HCT116 (cell line): ENCODE results near the gene SNIP1. TPM values are rescaled to one million over a fixed set of nuclear protein-coding genes. Genes with fewer than 3 reads are reported as not detected.

ENCODE experiments used
- ATAC-seq: fragments of 200-7000 bp; cut with Tn5 transposase; 2 replicates; pipeline ENCODE4 v1.9.1; 2020; ENCODE audit warnings: mild to moderate bottlenecking, moderate library complexity
- BruUV-seq: library from RNA; stranded (reverse); fragments of 400-500 nt; replicated peaks from 2 replicates; lab custom pipeline; 2021; lab: Mats Ljungman, UMichigan
- CTCF ChIA-PET: fragments of 300-600 bp; sonication (Branson Sonifier 250); formaldehyde crosslinking; loops from one replicate; lab custom pipeline; 2021; ENCODE audit warnings: antibody characterized with exemption; lab: Charles Lee
- POLR2A ChIA-PET: fragments of 300-600, 350-600 bp; sonication (Branson Sonifier 250); formaldehyde crosslinking; loops from one replicate; lab custom pipeline; 2021; ENCODE audit warnings: antibody characterized with exemption; lab: Charles Lee
- RAD21 ChIA-PET, 2 experiments: fragments of 300-600 bp; sonication (Branson Sonifier 250); formaldehyde crosslinking; loops; one replicate each; lab custom pipeline; 2023; ENCODE audit warnings: low total read pairs in 2 of 2; ENCODE audit not compliant: uncharacterized antibody in 2 of 2, unreplicated experiment in 2 of 2, low non-redundant PET in 1 of 2; lab: Charles Lee
- DNase-seq: peaks from one replicate; pipeline ENCODE4 v3.0.0-alpha.2; 2010; ENCODE audit warnings: low read depth, low spot score
- H2AFZ ChIP-seq: fragments of 200-600 bp; shearing (Covaris generic), sonication (generic); 2 replicates; pipeline ENCODE4 v1.6.1; 2017; ENCODE audit warnings: low read depth, mixed run types, mixed read lengths, antibody characterized with exemption, low read length; ENCODE audit not compliant: poor library complexity, severe bottlenecking
- H3K27ac ChIP-seq: 2 replicates; pipeline ENCODE4 v1.5.1; 2012; ENCODE audit warnings: low read depth, low read length
- H3K27me3 ChIP-seq: fragments of 200-600 bp; sonication (generic); 2 replicates; pipeline ENCODE4 v1.6.1; 2016; ENCODE audit warnings: mixed run types, low read length, mixed read lengths; ENCODE audit not compliant: insufficient read depth
- H3K36me3 ChIP-seq, 2 experiments: fragments of 200-500 bp in 1 of 2; fragments of 200-600 bp in 1 of 2; sonication (Bioruptor generic) in 1 of 2; sonication (generic) in 1 of 2; 2 replicates each; pipeline versions ENCODE4 v1.5.1 to v1.6.1; 2014 to 2016; ENCODE audit warnings: low read length in 2 of 2, inconsistent platforms in 1 of 2, mixed read lengths in 1 of 2, mixed run types in 1 of 2; ENCODE audit not compliant: insufficient read depth in 2 of 2, control insufficient read depth in 1 of 2
- H3K4me1 ChIP-seq, 2 experiments: fragments of 200-600 bp in 1 of 2; sonication (generic) in 1 of 2; 2 replicates each; pipeline versions ENCODE4 v1.5.1 to v1.6.1; 2012 to 2017; ENCODE audit warnings: low read length in 2 of 2, inconsistent platforms in 1 of 2, mild to moderate bottlenecking in 1 of 2, mixed read lengths in 1 of 2, mixed run types in 1 of 2, moderate library complexity in 1 of 2; ENCODE audit not compliant: insufficient read depth in 2 of 2, control insufficient read depth in 1 of 2
- H3K4me2 ChIP-seq: fragments of 200-600 bp; sonication (generic); 2 replicates; pipeline ENCODE4 v1.6.1; 2017; ENCODE audit warnings: mixed run types, low read length, mixed read lengths
- H3K4me3 ChIP-seq, 2 experiments: fragments of 200-600 bp in 1 of 2; sonication (generic) in 1 of 2; replicated peaks in 1 of 2; 2 replicates each; pipeline ENCODE4 v1.5.1; 2011 to 2016; ENCODE audit warnings: low read length in 2 of 2, control low read depth in 1 of 2, low read depth in 1 of 2, mild to moderate bottlenecking in 1 of 2, mixed read lengths in 1 of 2, mixed run types in 1 of 2
- H3K79me2 ChIP-seq: fragments of 200-600 bp; sonication (generic); 2 replicates; pipeline ENCODE4 v1.6.1; 2017; ENCODE audit warnings: mild to moderate bottlenecking, mixed run types, low read length, moderate library complexity, mixed read lengths; ENCODE audit not compliant: insufficient read depth
- H3K9ac ChIP-seq: fragments of 200-600 bp; sonication (generic); 2 replicates; pipeline ENCODE4 v1.6.1; 2016; ENCODE audit warnings: low read length, mixed read lengths
- H3K9me2 ChIP-seq: fragments of 200-600 bp; sonication (generic), shearing (Covaris generic); 2 replicates; pipeline ENCODE4 v1.6.1; 2017; ENCODE audit warnings: mixed run types, mild to moderate bottlenecking, moderate library complexity; ENCODE audit not compliant: insufficient read depth
- H3K9me3 ChIP-seq, 2 experiments: fragments of 200-500 bp in 1 of 2; fragments of 200-600 bp in 1 of 2; sonication (Bioruptor generic) in 1 of 2; sonication (generic) in 1 of 2; 2 replicates each; pipeline ENCODE4 v1.6.1; 2014 to 2017; ENCODE audit warnings: low read length in 2 of 2, mixed read lengths in 2 of 2, inconsistent platforms in 1 of 2, low read depth in 1 of 2, mild to moderate bottlenecking in 1 of 2, mixed run types in 1 of 2, moderate library complexity in 1 of 2; ENCODE audit not compliant: control insufficient read depth in 1 of 2, insufficient read depth in 1 of 2
- H4K20me1 ChIP-seq: fragments of 200-600 bp; sonication (generic), shearing (Covaris generic); 2 replicates; pipeline ENCODE4 v1.6.1; 2017; ENCODE audit warnings: mixed run types, mild to moderate bottlenecking, moderate library complexity; ENCODE audit not compliant: insufficient read depth
- ATF3 ChIP-seq: IDR thresholded peaks from 2 replicates; pipeline ENCODE4 v1.6.1; 2012
- CEBPB ChIP-seq: IDR thresholded peaks from 2 replicates; pipeline ENCODE4 v1.6.1; 2012; ENCODE audit warnings: low read depth
- CTCF ChIP-seq, 3 experiments: fragments of 200-600 bp in 1 of 3; sonication (generic) in 1 of 3; IDR thresholded peaks in 2 of 3; conservative IDR thresholded peaks in 1 of 3; 2 replicates each; pipeline ENCODE4 v1.5.1; 2012 to 2017; ENCODE audit warnings: low read depth in 2 of 3, low read length in 2 of 3, antibody characterized with exemption in 1 of 3, borderline replicate concordance in 1 of 3, control low read depth in 1 of 3, mild to moderate bottlenecking in 1 of 3, mixed read lengths in 1 of 3, mixed run types in 1 of 3, moderate library complexity in 1 of 3; ENCODE audit not compliant: insufficient read depth in 1 of 3
- EGR1 ChIP-seq: IDR thresholded peaks from 2 replicates; pipeline ENCODE4 v1.6.1; 2012; ENCODE audit warnings: low read depth
- EZH2phosphoT487 ChIP-seq: fragments of 200-600 bp; IDR thresholded peaks from 2 replicates; pipeline ENCODE4 v1.6.1; 2018; ENCODE audit warnings: antibody characterized with exemption, borderline replicate concordance
- JUND ChIP-seq: IDR thresholded peaks from 2 replicates; pipeline ENCODE4 v1.6.1; 2012
- POLR2AphosphoS5 ChIP-seq: IDR thresholded peaks from 2 replicates; pipeline ENCODE4 v1.6.1; 2011; ENCODE audit warnings: mild to moderate bottlenecking, low read depth, low read length, moderate library complexity
- RAD21 ChIP-seq: IDR thresholded peaks from 2 replicates; pipeline ENCODE4 v1.6.1; 2012; ENCODE audit warnings: low read depth, mild to moderate bottlenecking
- REST ChIP-seq: IDR thresholded peaks from 2 replicates; pipeline ENCODE4 v1.6.1; 2012; ENCODE audit warnings: low read depth
- SIN3A ChIP-seq: IDR thresholded peaks from 2 replicates; pipeline ENCODE4 v1.6.1; 2012; ENCODE audit warnings: low read depth
- YY1 ChIP-seq: IDR thresholded peaks from 2 replicates; pipeline ENCODE4 v1.6.1; 2011; ENCODE audit warnings: low read length, low read depth, moderate library complexity, mild to moderate bottlenecking; ENCODE audit not compliant: insufficient replicate concordance; ENCODE audit errors: extremely low read depth
- ZFX ChIP-seq: fragments of 450-650 bp; IDR thresholded peaks from 2 replicates; pipeline ENCODE4 v1.6.1; 2017
- ZNF274 ChIP-seq: fragments of 200-500 bp; sonication (Bioruptor generic); IDR thresholded peaks from 2 replicates; pipeline ENCODE4 v1.6.1; 2014; ENCODE audit warnings: mild to moderate bottlenecking, low read depth, low read length, inconsistent platforms
- intact Hi-C: fragments of 100-400 bp; cut with micrococcal nuclease; formaldehyde crosslinking; loops from 2 replicates; pipeline ENCODE4 v1.10.0; 2022
- total RNA-seq: library from RNA; stranded (reverse); gene quantifications from one replicate; pipeline ENCODE4 v1.2.1, GENCODE V29; 2021; ENCODE audit not compliant: unreplicated experiment

The SNIP1 gene
- total RNA-seq, 1 experiment from 2014 or later: 18.8 TPM

- TF ChIP-seq YY1: no peak
These were observed 3.3 kb upstream of the SNIP1 start (continued) for GRCh38 chr1:37557402-37557801.

- peak; percentile 49 for ATAC-seq
- no peaks in the 10 kb centered on the region for H3K9me2 ChIP-seq
- H3K4me2 ChIP-seq: peak within 1 kb of the TSS; percentile 46
- no TSS peak for BruUV-seq
- peaks cover 24% of the 10 kb centered on the region for H3K79me2 ChIP-seq
- CTCF ChIA-PET: no interaction called here
- H3K9me3 ChIP-seq: no peaks in the 10 kb centered on the region
- TF ChIP-seq EGR1 (peak; percentile 95), ZNF274 (no peak)
- H3K4me3 ChIP-seq: no peak within 1 kb of the TSS
- RAD21 ChIA-PET: no interaction called here
- no peak within 1 kb of the TSS for H3K27ac ChIP-seq
- peak within 1 kb of the TSS; percentile 79 for H2AFZ ChIP-seq
- 0 out of 2 replicates have a peak, but pooled peaks cover 5% of the 10 kb centered on the region for H4K20me1 ChIP-seq
- no peak within 1 kb of the TSS for H3K9ac ChIP-seq
- H3K36me3 ChIP-seq: peaks cover 2 to 3% of the 10 kb centered on the region in 2 experiments; a peak in 2 of 4 replicates
- intact Hi-C loops: no loop called here
- DNase-seq: no peak
- POLR2A ChIA-PET: no interaction called here
- H3K27me3 ChIP-seq: no peaks in the 10 kb centered on the region
- H3K4me1 ChIP-seq: peaks cover 15 to 23% of the 10 kb centered on the region in 2 experiments
These were observed 2.7 kb upstream of the SNIP1 start, which contains the start of gene DNALI1 for GRCh38 chr1:37556712-37557196. Gene DNALI1 (plus strand): TSS chr1:37556940. CDS start chr1:37556995, 55 bp downstream.

- ATAC-seq (peak; percentile 24; the same call in 1 of the 2 replicates), DNase-seq (no peak)
- ChIA-PET CTCF (interaction anchor here (0.9 kb wide), 1 partner anchor 39 kb away, joined by 3 read pairs; the partner anchor contains the start of gene MEAF6), RAD21 (no interaction called here), POLR2A (interaction anchor here (0.6 kb wide), 1 partner anchor 33 kb away, joined by 3 read pairs; no protein-coding TSS in a partner anchor)
- Histone ChIP-seq H3K36me3 (peaks cover 20 to 22% of the 10 kb centered on the region in 2 experiments; a peak in 3 of 4 replicates), H3K9me2 (no peaks in the 10 kb centered on the region), H3K9me3 (no peaks in the 10 kb centered on the region), H3K79me2 (peaks cover 54% of the 10 kb centered on the region), H3K27me3 (no peaks in the 10 kb centered on the region), H2AFZ (no peak overlapping the region), H3K4me2 (peak overlapping the region; percentile 89), H3K9ac (peak overlapping the region; percentile 89), H3K27ac (peak overlapping the region; percentile 71), H3K4me1 (peaks cover 15 to 28% of the 10 kb centered on the region in 2 experiments), H3K4me3 (peak overlapping the region; percentile 98 to 99), H4K20me1 (0 out of 2 replicates have a peak, but pooled peaks cover 8% of the 10 kb centered on the region)
- intact Hi-C loops: loop anchor here (5.0 kb wide), 2 partner anchors 101 to 139 kb away; partner anchors contain the start of gene CDCA8
- TSS peak; percentile 47 for BruUV-seq
- TF ChIP-seq POLR2AphosphoS5: no peak
- TF ChIP-seq REST: no peak
- no peak for TF ChIP-seq RAD21
- TF ChIP-seq ZFX: no peak
- TF ChIP-seq CTCF (IDR thresholded peaks at IDR 0.05 in 2 of 3, conservative IDR thresholded peaks at IDR 0.05 in 1 of 3; ENCODE audit: borderline replicate concordance in 1 of 3, insufficient read depth in 1 of 3, low read depth in 2 of 3, low read length in 2 of 3): no peak
- no peak for TF ChIP-seq JUND
- TF ChIP-seq SIN3A: no peak
- TF ChIP-seq ATF3: no peak
- TF ChIP-seq EZH2phosphoT487: no peak
- TF ChIP-seq CEBPB: no peak
These were observed 531 bp downstream of the SNIP1 start for GRCh38 chr1:37553598-37553926.
